Astrocyte (in vitro differentiated cells and primary cell): ENCODE measurements around the gene ASB16. TPM values are rescaled to one million over a fixed set of nuclear protein-coding genes. Genes with fewer than 3 reads are reported as not detected.

Experiments used
- DNase-seq: peaks from one replicate; pipeline ENCODE4 v3.0.0-alpha.2; 2010; ENCODE audit warnings: low read depth
- FAIRE-seq: peaks from 2 replicates; lab custom pipeline; 2011; peaks lifted over from hg19 to GRCh38; lab: Jason Lieb, UNC
- H2AFZ ChIP-seq: 2 replicates; pipeline ENCODE4 v1.6.0; 2012; ENCODE audit warnings: low read depth, low read length, inconsistent platforms
- H3K27ac ChIP-seq: 2 replicates; pipeline ENCODE4 v1.5.1; 2011; ENCODE audit warnings: low read depth, low read length, inconsistent platforms
- H3K27me3 ChIP-seq: 2 replicates; pipeline ENCODE4 v1.6.0; 2011; ENCODE audit warnings: low read length, inconsistent platforms; ENCODE audit not compliant: insufficient read depth
- H3K36me3 ChIP-seq: 2 replicates; pipeline ENCODE4 v1.5.1; 2011; ENCODE audit warnings: low read length, inconsistent platforms; ENCODE audit not compliant: insufficient read depth
- H3K4me1 ChIP-seq: 2 replicates; pipeline ENCODE4 v1.5.1; 2011; ENCODE audit warnings: low read length, inconsistent platforms; ENCODE audit not compliant: insufficient read depth
- H3K4me2 ChIP-seq: 2 replicates; pipeline ENCODE4 v1.6.0; 2012; ENCODE audit warnings: low read length, inconsistent platforms
- H3K4me3 ChIP-seq: 2 replicates; pipeline ENCODE4 v1.5.1; 2011; ENCODE audit warnings: low read depth, mild to moderate bottlenecking, low read length, inconsistent platforms; ENCODE audit not compliant: insufficient read depth
- H3K79me2 ChIP-seq: 2 replicates; pipeline ENCODE4 v1.6.0; 2012; ENCODE audit warnings: mild to moderate bottlenecking, low read length, inconsistent platforms; ENCODE audit not compliant: insufficient read depth
- H3K9ac ChIP-seq: 2 replicates; pipeline ENCODE4 v1.6.0; 2012; ENCODE audit warnings: mild to moderate bottlenecking, low read length, inconsistent platforms
- H3K9me3 ChIP-seq: 2 replicates; pipeline ENCODE4 v1.5.1; 2012; ENCODE audit warnings: low read depth, mild to moderate bottlenecking, low read length, inconsistent platforms; ENCODE audit not compliant: insufficient read depth
- H4K20me1 ChIP-seq: 2 replicates; pipeline ENCODE4 v1.6.0; 2012; ENCODE audit warnings: low read length, inconsistent platforms; ENCODE audit not compliant: insufficient read depth
- H3K27ac Mint-ChIP-seq: one replicate; pipeline ENCODE4 v1.8.0; 2021; ENCODE audit warnings: mild to moderate bottlenecking, mixed read lengths; ENCODE audit not compliant: unreplicated experiment
- H3K27me3 Mint-ChIP-seq: one replicate; pipeline ENCODE4 v1.8.0; 2021; ENCODE audit warnings: low read depth, mixed read lengths; ENCODE audit not compliant: unreplicated experiment
- H3K36me3 Mint-ChIP-seq: one replicate; pipeline ENCODE4 v1.8.0; 2021; ENCODE audit warnings: low read depth, mixed read lengths; ENCODE audit not compliant: unreplicated experiment
- H3K4me1 Mint-ChIP-seq: one replicate; pipeline ENCODE4 v1.8.0; 2021; ENCODE audit warnings: low read depth, mixed read lengths; ENCODE audit not compliant: unreplicated experiment
- H3K4me3 Mint-ChIP-seq: one replicate; pipeline ENCODE4 v1.8.0; 2021; ENCODE audit warnings: mild to moderate bottlenecking, moderate library complexity, mixed read lengths; ENCODE audit not compliant: unreplicated experiment
- H3K9me3 Mint-ChIP-seq: one replicate; pipeline ENCODE4 v1.8.0; 2021; ENCODE audit warnings: mild to moderate bottlenecking, mixed read lengths; ENCODE audit not compliant: unreplicated experiment
- CTCF ChIP-seq: IDR thresholded peaks from 2 replicates; pipeline ENCODE4 v1.5.1; 2011; ENCODE audit warnings: low read depth, mild to moderate bottlenecking, inconsistent platforms, low read length, moderate library complexity; ENCODE audit not compliant: insufficient read depth
- EZH2 ChIP-seq: IDR thresholded peaks from 2 replicates; pipeline ENCODE4 v1.6.1; 2012; ENCODE audit warnings: mild to moderate bottlenecking, low read length, inconsistent platforms; ENCODE audit not compliant: insufficient read depth
- total RNA-seq: library from RNA; stranded (reverse); gene quantifications from 2 replicates; pipeline ENCODE4 v1.2.1, GENCODE V29; 2021

ASB16 gene
- total RNA-seq, 1 donor from 2014 or later: not detected

GRCh38 chr17:44123356-44124117 is 47.0 kb upstream of the ASB16 start, which contains the start of gene HDAC5:
TSS of gene HDAC5 (minus strand) at chr17:44123641. CDS start at chr17:44117515, 6,126 bp downstream.
- Mint-ChIP-seq H3K27ac (peak within 1 kb of the TSS; percentile 98), H3K36me3 (peaks cover 6% of the 10 kb centered on the region), H3K27me3 (peaks cover 3% of the 10 kb centered on the region), H3K9me3 (no peaks in the 10 kb centered on the region), H3K4me1 (peaks cover 17% of the 10 kb centered on the region), H3K4me3 (peak within 1 kb of the TSS; percentile 92)
- Histone ChIP-seq H3K27ac (peak within 1 kb of the TSS; percentile 79), H3K9me3 (no peaks in the 10 kb centered on the region), H3K4me2 (peak within 1 kb of the TSS; percentile 90), H4K20me1 (peaks cover 40% of the 10 kb centered on the region), H3K4me1 (peaks cover 7% of the 10 kb centered on the region), H3K4me3 (peak within 1 kb of the TSS; percentile 73), H3K36me3 (no peaks in the 10 kb centered on the region), H3K79me2 (peaks cover 30% of the 10 kb centered on the region), H3K9ac (peak within 1 kb of the TSS; percentile 89), H3K27me3 (no peaks in the 10 kb centered on the region), H2AFZ (peak within 1 kb of the TSS; percentile 97)
- peak; percentile 81 for DNase-seq
- FAIRE-seq: no peak
- TF ChIP-seq EZH2 (no peak), CTCF (peak; percentile 37)

GRCh38 chr17:44124118-44124438 is 46.4 kb upstream of the ASB16 start:
- DNase-seq (no peak), FAIRE-seq (no peak)
- H3K9me3 ChIP-seq: no peaks in the 10 kb centered on the region
- H3K27ac ChIP-seq: peak overlapping the region; percentile 79
- H3K27ac Mint-ChIP-seq: peak overlapping the region; percentile 98
- H3K4me3 ChIP-seq: peak overlapping the region; percentile 73
- no peaks in the 10 kb centered on the region for H3K36me3 ChIP-seq
- peak overlapping the region; percentile 90 for H3K4me2 ChIP-seq
- peaks cover 14% of the 10 kb centered on the region for H3K4me1 Mint-ChIP-seq
- peaks cover 34% of the 10 kb centered on the region for H4K20me1 ChIP-seq
- H3K36me3 Mint-ChIP-seq: peaks cover 5% of the 10 kb centered on the region
- H3K27me3 ChIP-seq: no peaks in the 10 kb centered on the region
- H3K27me3 Mint-ChIP-seq: no peaks in the 10 kb centered on the region
- peaks cover 7% of the 10 kb centered on the region for H3K4me1 ChIP-seq
- peak overlapping the region; percentile 83 for H3K9ac ChIP-seq
- H2AFZ ChIP-seq: peak overlapping the region; percentile 97
- peak overlapping the region; percentile 89 for H3K4me3 Mint-ChIP-seq
- TF ChIP-seq CTCF (no peak), EZH2 (no peak)
- H3K79me2 ChIP-seq: peaks cover 28% of the 10 kb centered on the region
- no peaks in the 10 kb centered on the region for H3K9me3 Mint-ChIP-seq

DNA sequence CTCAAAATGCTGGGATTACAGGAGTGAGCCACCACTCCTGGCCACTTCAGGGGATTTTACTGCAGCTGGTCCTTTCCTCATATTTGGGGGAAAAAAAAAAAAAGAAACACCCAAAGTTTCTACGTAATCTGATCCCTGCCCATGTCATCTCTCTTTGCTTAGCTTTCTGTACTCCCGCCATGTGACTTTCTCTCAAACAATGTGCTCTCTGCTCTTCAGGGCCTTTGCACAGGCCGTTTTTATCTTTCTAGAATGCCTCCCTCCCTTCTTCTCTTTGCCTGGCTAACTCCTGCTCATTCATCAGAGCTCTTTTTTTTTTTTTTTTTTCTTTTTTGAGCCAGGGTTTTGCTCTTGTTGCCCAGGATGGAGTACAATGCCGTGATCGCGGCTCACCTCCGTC is 42.1 kb upstream of the ASB16 start:
- no peak overlapping the region for H2AFZ ChIP-seq
- TF ChIP-seq CTCF (no peak), EZH2 (no peak)
- Mint-ChIP-seq H3K27ac (no peak overlapping the region), H3K4me3 (no peak overlapping the region), H3K27me3 (no peaks in the 10 kb centered on the region), H3K4me1 (peaks cover 5% of the 10 kb centered on the region), H3K36me3 (no peaks in the 10 kb centered on the region), H3K9me3 (no peaks in the 10 kb centered on the region)
- no peaks in the 10 kb centered on the region for H4K20me1 ChIP-seq
- peaks cover 3% of the 10 kb centered on the region for H3K4me1 ChIP-seq
- no peaks in the 10 kb centered on the region for H3K9me3 ChIP-seq
- H3K4me2 ChIP-seq: no peak overlapping the region
- no peaks in the 10 kb centered on the region for H3K36me3 ChIP-seq
- no peak for DNase-seq
- no peaks in the 10 kb centered on the region for H3K79me2 ChIP-seq
- no peak overlapping the region for H3K4me3 ChIP-seq
- no peak overlapping the region for H3K27ac ChIP-seq
- no peaks in the 10 kb centered on the region for H3K27me3 ChIP-seq
- H3K9ac ChIP-seq: no peak overlapping the region
- no peak for FAIRE-seq
